Astrocyte (in vitro differentiated cells and primary cell): ENCODE measurements around the gene CDK16. TPM values are rescaled to one million over a fixed set of nuclear protein-coding genes. Genes with fewer than 3 reads are reported as not detected.

Experiments used
- DNase-seq: peaks from one replicate; pipeline ENCODE4 v3.0.0-alpha.2; 2010; ENCODE audit warnings: low read depth
- FAIRE-seq: peaks from 2 replicates; lab custom pipeline; 2011; peaks lifted over from hg19 to GRCh38; lab: Jason Lieb, UNC
- H2AFZ ChIP-seq: 2 replicates; pipeline ENCODE4 v1.6.0; 2012; ENCODE audit warnings: low read depth, low read length, inconsistent platforms
- H3K27ac ChIP-seq: 2 replicates; pipeline ENCODE4 v1.5.1; 2011; ENCODE audit warnings: low read depth, low read length, inconsistent platforms
- H3K27me3 ChIP-seq: 2 replicates; pipeline ENCODE4 v1.6.0; 2011; ENCODE audit warnings: low read length, inconsistent platforms; ENCODE audit not compliant: insufficient read depth
- H3K36me3 ChIP-seq: 2 replicates; pipeline ENCODE4 v1.5.1; 2011; ENCODE audit warnings: low read length, inconsistent platforms; ENCODE audit not compliant: insufficient read depth
- H3K4me1 ChIP-seq: 2 replicates; pipeline ENCODE4 v1.5.1; 2011; ENCODE audit warnings: low read length, inconsistent platforms; ENCODE audit not compliant: insufficient read depth
- H3K4me2 ChIP-seq: 2 replicates; pipeline ENCODE4 v1.6.0; 2012; ENCODE audit warnings: low read length, inconsistent platforms
- H3K4me3 ChIP-seq: 2 replicates; pipeline ENCODE4 v1.5.1; 2011; ENCODE audit warnings: low read depth, mild to moderate bottlenecking, low read length, inconsistent platforms; ENCODE audit not compliant: insufficient read depth
- H3K79me2 ChIP-seq: 2 replicates; pipeline ENCODE4 v1.6.0; 2012; ENCODE audit warnings: mild to moderate bottlenecking, low read length, inconsistent platforms; ENCODE audit not compliant: insufficient read depth
- H3K9ac ChIP-seq: 2 replicates; pipeline ENCODE4 v1.6.0; 2012; ENCODE audit warnings: mild to moderate bottlenecking, low read length, inconsistent platforms
- H3K9me3 ChIP-seq: 2 replicates; pipeline ENCODE4 v1.5.1; 2012; ENCODE audit warnings: low read depth, mild to moderate bottlenecking, low read length, inconsistent platforms; ENCODE audit not compliant: insufficient read depth
- H4K20me1 ChIP-seq: 2 replicates; pipeline ENCODE4 v1.6.0; 2012; ENCODE audit warnings: low read length, inconsistent platforms; ENCODE audit not compliant: insufficient read depth
- H3K27ac Mint-ChIP-seq: one replicate; pipeline ENCODE4 v1.8.0; 2021; ENCODE audit warnings: mild to moderate bottlenecking, mixed read lengths; ENCODE audit not compliant: unreplicated experiment
- H3K27me3 Mint-ChIP-seq: one replicate; pipeline ENCODE4 v1.8.0; 2021; ENCODE audit warnings: low read depth, mixed read lengths; ENCODE audit not compliant: unreplicated experiment
- H3K36me3 Mint-ChIP-seq: one replicate; pipeline ENCODE4 v1.8.0; 2021; ENCODE audit warnings: low read depth, mixed read lengths; ENCODE audit not compliant: unreplicated experiment
- H3K4me1 Mint-ChIP-seq: one replicate; pipeline ENCODE4 v1.8.0; 2021; ENCODE audit warnings: low read depth, mixed read lengths; ENCODE audit not compliant: unreplicated experiment
- H3K4me3 Mint-ChIP-seq: one replicate; pipeline ENCODE4 v1.8.0; 2021; ENCODE audit warnings: mild to moderate bottlenecking, moderate library complexity, mixed read lengths; ENCODE audit not compliant: unreplicated experiment
- H3K9me3 Mint-ChIP-seq: one replicate; pipeline ENCODE4 v1.8.0; 2021; ENCODE audit warnings: mild to moderate bottlenecking, mixed read lengths; ENCODE audit not compliant: unreplicated experiment
- EZH2 ChIP-seq: IDR thresholded peaks from 2 replicates; pipeline ENCODE4 v1.6.1; 2012; ENCODE audit warnings: mild to moderate bottlenecking, low read length, inconsistent platforms; ENCODE audit not compliant: insufficient read depth
- total RNA-seq: library from RNA; stranded (reverse); gene quantifications from 2 replicates; pipeline ENCODE4 v1.2.1, GENCODE V29; 2021
- TF ChIP-seq, protein P1 (sequence below): IDR thresholded peaks from 2 replicates; pipeline ENCODE4 v1.5.1; 2011; ENCODE audit warnings: low read depth, mild to moderate bottlenecking, inconsistent platforms, low read length, moderate library complexity; ENCODE audit not compliant: insufficient read depth

The CDK16 gene
- total RNA-seq, 1 donor from 2014 or later, result 128 TPM

DNA sequence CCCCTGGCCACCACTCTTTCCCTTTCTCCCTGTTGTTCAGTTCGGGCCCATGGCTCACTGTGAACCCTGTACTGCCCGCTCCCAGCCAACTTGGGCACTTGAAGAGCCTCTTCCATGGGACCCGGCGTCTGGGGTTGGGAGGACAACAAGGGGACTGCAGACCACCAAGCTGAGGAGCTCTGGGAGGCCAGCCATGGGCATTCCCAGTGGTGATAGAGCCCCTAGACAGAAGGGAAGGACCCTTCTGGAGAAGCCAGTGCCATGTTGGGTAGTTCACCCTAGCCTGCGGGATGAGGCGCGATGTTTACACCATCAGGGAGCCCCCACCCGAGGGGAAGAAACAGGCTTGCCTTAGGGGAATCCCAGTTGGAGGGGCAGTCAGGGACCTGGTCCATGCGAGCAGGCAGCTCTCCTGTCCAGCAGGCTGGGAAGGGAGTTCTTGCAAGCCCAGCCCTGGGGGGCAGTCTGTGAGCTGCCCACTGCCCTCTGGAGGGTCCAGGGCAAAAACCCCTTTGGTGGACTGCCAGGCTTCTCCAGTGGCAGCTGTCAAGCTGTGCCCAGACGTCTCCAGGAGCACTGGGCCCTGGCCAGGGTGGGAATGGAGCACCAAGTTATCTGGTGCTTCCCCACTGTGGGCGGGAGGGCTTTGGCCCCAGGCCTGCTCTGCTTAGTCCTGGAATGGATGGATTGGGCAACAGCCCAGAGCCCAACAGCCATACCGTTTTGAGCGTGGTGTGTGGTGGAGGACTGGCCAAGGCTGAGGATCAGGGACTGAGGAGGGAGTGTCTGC, 48.6 kb upstream of the CDK16 start:
- H3K9me3 ChIP-seq, result no peaks in the 10 kb centered on the region
- peak; percentile 43 for DNase-seq
- H3K4me1 ChIP-seq, result no peaks in the 10 kb centered on the region
- H3K4me3 ChIP-seq, result no peak overlapping the region
- H3K4me3 Mint-ChIP-seq, result no peak overlapping the region
- H3K27me3 Mint-ChIP-seq, result no peaks in the 10 kb centered on the region
- no peak overlapping the region for H3K27ac Mint-ChIP-seq
- H3K4me1 Mint-ChIP-seq, result no peaks in the 10 kb centered on the region
- H4K20me1 ChIP-seq, result peaks cover 27% of the 10 kb centered on the region
- FAIRE-seq, result no peak
- H3K27me3 ChIP-seq, result no peaks in the 10 kb centered on the region
- no peaks in the 10 kb centered on the region for H3K36me3 ChIP-seq
- no peak overlapping the region for H3K4me2 ChIP-seq
- H3K9ac ChIP-seq, result no peak overlapping the region
- H3K9me3 Mint-ChIP-seq, result no peaks in the 10 kb centered on the region
- no peak for TF ChIP-seq EZH2
- TF ChIP-seq, protein P1, sequence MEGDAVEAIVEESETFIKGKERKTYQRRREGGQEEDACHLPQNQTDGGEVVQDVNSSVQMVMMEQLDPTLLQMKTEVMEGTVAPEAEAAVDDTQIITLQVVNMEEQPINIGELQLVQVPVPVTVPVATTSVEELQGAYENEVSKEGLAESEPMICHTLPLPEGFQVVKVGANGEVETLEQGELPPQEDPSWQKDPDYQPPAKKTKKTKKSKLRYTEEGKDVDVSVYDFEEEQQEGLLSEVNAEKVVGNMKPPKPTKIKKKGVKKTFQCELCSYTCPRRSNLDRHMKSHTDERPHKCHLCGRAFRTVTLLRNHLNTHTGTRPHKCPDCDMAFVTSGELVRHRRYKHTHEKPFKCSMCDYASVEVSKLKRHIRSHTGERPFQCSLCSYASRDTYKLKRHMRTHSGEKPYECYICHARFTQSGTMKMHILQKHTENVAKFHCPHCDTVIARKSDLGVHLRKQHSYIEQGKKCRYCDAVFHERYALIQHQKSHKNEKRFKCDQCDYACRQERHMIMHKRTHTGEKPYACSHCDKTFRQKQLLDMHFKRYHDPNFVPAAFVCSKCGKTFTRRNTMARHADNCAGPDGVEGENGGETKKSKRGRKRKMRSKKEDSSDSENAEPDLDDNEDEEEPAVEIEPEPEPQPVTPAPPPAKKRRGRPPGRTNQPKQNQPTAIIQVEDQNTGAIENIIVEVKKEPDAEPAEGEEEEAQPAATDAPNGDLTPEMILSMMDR, result no peak
- peaks cover 27% of the 10 kb centered on the region for H3K79me2 ChIP-seq
- no peak overlapping the region for H3K27ac ChIP-seq
- no peaks in the 10 kb centered on the region for H3K36me3 Mint-ChIP-seq
- H2AFZ ChIP-seq, result no peak overlapping the region

DNA sequence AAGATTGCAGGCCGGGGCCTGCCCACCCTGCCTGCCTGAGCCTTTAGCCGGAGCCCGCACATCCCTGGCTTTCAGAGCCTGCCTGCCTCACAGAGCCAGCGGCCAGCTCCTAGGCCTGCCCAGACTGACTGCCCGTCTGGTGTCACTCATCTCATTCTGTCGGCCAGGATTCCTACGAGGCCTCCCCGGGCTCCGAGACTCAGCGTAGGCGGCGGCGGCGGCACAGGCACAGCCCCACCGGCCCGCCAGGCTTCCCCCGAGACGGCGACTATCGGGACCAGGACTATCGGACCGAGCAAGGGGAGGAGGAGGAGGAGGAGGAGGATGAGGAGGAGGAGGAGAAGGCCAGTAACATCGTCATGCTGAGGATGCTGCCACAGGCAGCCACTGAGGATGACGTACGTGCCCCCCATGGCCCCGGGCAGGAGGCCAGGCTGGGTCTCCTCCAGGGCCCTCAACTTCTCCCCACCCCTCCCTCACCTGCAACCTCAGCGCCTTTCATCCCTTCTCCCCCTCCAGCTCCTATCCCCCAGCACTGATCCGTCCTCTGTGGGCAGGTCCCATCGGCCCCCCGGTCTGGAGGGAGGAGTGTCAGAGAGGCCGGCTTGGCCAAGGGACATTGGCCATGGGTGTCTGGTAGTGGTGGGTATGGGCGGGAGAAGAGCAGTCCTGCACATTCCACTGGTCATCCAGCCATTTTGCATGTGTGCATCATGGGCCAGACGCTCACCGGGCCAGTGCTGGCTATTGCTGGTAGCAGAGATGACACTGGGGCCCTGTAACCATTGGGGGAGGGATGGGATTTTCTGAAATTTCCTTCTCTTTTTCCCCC, 47.4 kb upstream of the CDK16 start:
- no peak overlapping the region for H3K9ac ChIP-seq
- no peaks in the 10 kb centered on the region for H3K27me3 Mint-ChIP-seq
- no peaks in the 10 kb centered on the region for H3K27me3 ChIP-seq
- peaks cover 27% of the 10 kb centered on the region for H4K20me1 ChIP-seq
- peaks cover 23% of the 10 kb centered on the region for H3K79me2 ChIP-seq
- FAIRE-seq (no peak), DNase-seq (no peak)
- no peaks in the 10 kb centered on the region for H3K36me3 ChIP-seq
- no peak overlapping the region for H3K4me3 ChIP-seq
- no peak overlapping the region for H3K4me2 ChIP-seq
- H3K4me3 Mint-ChIP-seq, result no peak overlapping the region
- no peaks in the 10 kb centered on the region for H3K9me3 ChIP-seq
- H2AFZ ChIP-seq, result no peak overlapping the region
- H3K4me1 Mint-ChIP-seq, result no peaks in the 10 kb centered on the region
- TF ChIP-seq EZH2, result no peak
- TF ChIP-seq, protein P1, result no peak
- no peaks in the 10 kb centered on the region for H3K36me3 Mint-ChIP-seq
- H3K27ac Mint-ChIP-seq, result no peak overlapping the region
- H3K4me1 ChIP-seq, result no peaks in the 10 kb centered on the region
- no peaks in the 10 kb centered on the region for H3K9me3 Mint-ChIP-seq
- no peak overlapping the region for H3K27ac ChIP-seq
